Testis (tissue), 3 donors: Measurements from ENCODE around the gene PCP2. TPM values are rescaled to one million over a fixed set of nuclear protein-coding genes. Genes with fewer than 3 reads are reported as not detected.

Source experiments
- DNase-seq: peaks from one replicate; pipeline ENCODE4 v3.0.0-alpha.2; 2019
- H3K27ac ChIP-seq, 2 donors: fragments of 200-600 bp; sonication (generic); one replicate each; pipeline ENCODE4 v1.5.1; 2019
- H3K27me3 ChIP-seq: fragments of 200-600 bp; sonication (generic); one replicate; pipeline ENCODE4 v1.5.1; 2019
- H3K36me3 ChIP-seq: fragments of 200-600 bp; sonication (generic); one replicate; pipeline ENCODE4 v1.5.1; 2017; ENCODE audit warnings: low read depth; ENCODE audit errors: missing control alignments
- H3K4me1 ChIP-seq: fragments of 200-600 bp; sonication (generic); one replicate; pipeline ENCODE4 v1.5.1; 2019
- H3K4me3 ChIP-seq, 2 donors: fragments of 200-600 bp; sonication (generic); one replicate each; pipeline ENCODE4 v1.5.1; 2017 to 2019
- H3K9me3 ChIP-seq: fragments of 200-600 bp; sonication (generic); one replicate; pipeline ENCODE4 v1.5.1; 2017
- POLR2A ChIP-seq: fragments of 450-650 bp; IDR thresholded peaks from one replicate; pipeline ENCODE4 v1.6.1; 2017; ENCODE audit warnings: antibody characterized with exemption, mild to moderate bottlenecking, moderate library complexity
- WGBS, 2 donors: methylation state at CpG; one replicate each; pipeline ENCODE4 v1.1.5; 2018; 5-methylcytosine and 5-hydroxymethylcytosine counted together
- intact Hi-C: fragments of 100-400 bp; cut with DNase I; formaldehyde crosslinking; loops from one replicate; pipeline ENCODE4 v1.15.1; 2023; ENCODE audit warnings: low total_unique reads
- polyA plus RNA-seq: library from polyadenylated mRNA; stranded (reverse); fragments of 350-450 nt; fragmentation: Illumina TruSeq; extraction: RNeasy Lipid Tissue Mini Kit (QIAGEN cat#74804); gene quantifications from one replicate; pipeline ENCODE4 v1.2.3, GENCODE V29; 2014; ENCODE audit warnings: low read depth, low replicate concordance; ENCODE audit not compliant: insufficient read depth
- total RNA-seq, 2 donors: library from RNA; depleted of rRNA; stranded (reverse); fragments of >200 nt; gene quantifications; one replicate each; pipeline ENCODE4 v1.2.3, GENCODE V29; 2016
- TF ChIP-seq, protein P1 (sequence below), 3 experiments: fragments of 450-650 bp in 2 of 3; fragments of 200-600 bp in 1 of 3; sonication (generic) in 1 of 3; IDR thresholded peaks; one replicate each; pipeline ENCODE4 v1.5.1; 2016 to 2019; ENCODE audit warnings: antibody characterized with exemption in 3 of 3, mild to moderate bottlenecking in 2 of 3, moderate library complexity in 1 of 3

PCP2 gene
- total and polyA plus RNA-seq, 3 donors from 2014 or later, result 38.2 to 164 (median 130) TPM

DNA sequence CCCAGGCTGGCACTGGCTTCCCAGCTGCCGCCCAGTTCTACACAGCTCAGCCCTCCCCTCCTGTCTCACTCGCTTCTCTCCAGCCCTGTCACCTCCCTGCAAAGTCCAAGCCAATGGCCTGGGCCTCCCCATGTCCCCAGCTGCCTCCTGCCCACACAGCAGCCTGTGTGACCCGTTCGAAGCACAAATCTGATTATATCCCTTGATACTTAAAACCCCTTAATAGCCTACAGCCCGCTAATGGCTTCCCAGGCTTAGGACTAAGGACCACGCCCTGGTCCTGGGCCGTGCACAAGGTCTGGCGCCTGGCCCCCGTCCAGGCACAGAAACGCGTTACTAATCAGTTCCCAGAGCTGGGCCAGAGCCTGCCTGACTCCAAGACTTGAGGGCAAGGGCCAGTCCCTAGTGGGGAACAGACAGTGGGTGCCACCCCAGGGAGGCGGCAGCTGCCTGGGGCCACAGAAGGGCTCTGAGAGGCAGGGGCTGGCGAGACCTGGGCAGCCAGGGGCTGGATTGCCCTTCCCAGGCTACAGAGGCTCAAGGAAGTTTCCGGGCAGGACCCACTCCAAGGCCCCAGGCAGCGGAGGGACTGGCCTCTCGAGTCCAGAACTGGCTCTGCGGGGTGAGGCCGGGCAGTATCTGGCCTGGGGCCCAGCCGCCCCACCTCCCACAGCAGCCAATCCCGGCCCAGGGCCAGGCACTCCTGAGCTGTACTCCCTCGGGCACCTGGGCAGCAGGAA lies 14.6 kb downstream of the PCP2 start:
- Histone ChIP-seq H3K4me1 (peaks cover 32% of the 10 kb centered on the region), H3K9me3 (no peaks in the 10 kb centered on the region), H3K27me3 (no peaks in the 10 kb centered on the region), H3K36me3 (no peaks in the 10 kb centered on the region), H3K4me3 (no peak overlapping the region), H3K27ac (peak overlapping the region; percentile 71 to 81)
- intact Hi-C loops, result no loop called here
- WGBS, 2 donors, result 43 to 49% methylated on average over 4 to 19 of the region's 21 CpGs
- TF ChIP-seq, protein P1, sequence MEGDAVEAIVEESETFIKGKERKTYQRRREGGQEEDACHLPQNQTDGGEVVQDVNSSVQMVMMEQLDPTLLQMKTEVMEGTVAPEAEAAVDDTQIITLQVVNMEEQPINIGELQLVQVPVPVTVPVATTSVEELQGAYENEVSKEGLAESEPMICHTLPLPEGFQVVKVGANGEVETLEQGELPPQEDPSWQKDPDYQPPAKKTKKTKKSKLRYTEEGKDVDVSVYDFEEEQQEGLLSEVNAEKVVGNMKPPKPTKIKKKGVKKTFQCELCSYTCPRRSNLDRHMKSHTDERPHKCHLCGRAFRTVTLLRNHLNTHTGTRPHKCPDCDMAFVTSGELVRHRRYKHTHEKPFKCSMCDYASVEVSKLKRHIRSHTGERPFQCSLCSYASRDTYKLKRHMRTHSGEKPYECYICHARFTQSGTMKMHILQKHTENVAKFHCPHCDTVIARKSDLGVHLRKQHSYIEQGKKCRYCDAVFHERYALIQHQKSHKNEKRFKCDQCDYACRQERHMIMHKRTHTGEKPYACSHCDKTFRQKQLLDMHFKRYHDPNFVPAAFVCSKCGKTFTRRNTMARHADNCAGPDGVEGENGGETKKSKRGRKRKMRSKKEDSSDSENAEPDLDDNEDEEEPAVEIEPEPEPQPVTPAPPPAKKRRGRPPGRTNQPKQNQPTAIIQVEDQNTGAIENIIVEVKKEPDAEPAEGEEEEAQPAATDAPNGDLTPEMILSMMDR (IDR thresholded peaks at IDR 0.05), result no peak
- no peak for TF ChIP-seq POLR2A
- peak; percentile 79 for DNase-seq

DNA sequence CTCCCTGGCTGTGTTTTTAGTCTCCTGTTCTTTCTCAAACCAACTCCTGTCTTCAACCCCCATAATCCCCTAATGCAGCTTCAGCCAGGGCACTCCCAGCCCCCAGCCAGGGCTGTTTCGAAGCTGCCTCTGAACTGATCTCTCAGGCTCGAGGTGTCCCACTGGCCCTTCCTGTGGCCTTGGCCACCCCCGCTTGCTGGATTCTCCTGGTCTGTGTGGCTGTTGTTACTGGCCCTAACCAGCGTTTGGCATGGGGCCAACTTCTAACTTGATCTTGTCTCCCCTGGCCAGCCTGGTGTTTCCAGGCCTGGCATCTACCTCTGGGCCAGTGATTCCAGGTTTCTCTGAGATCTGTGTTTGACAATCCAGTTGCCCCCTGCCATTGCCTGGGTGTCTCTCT lies 15.2 kb downstream of the PCP2 start:
- Histone ChIP-seq H3K4me3 (no peak overlapping the region), H3K4me1 (peaks cover 32% of the 10 kb centered on the region), H3K27ac (peak overlapping the region; percentile 71 to 81), H3K27me3 (no peaks in the 10 kb centered on the region), H3K9me3 (no peaks in the 10 kb centered on the region), H3K36me3 (no peaks in the 10 kb centered on the region)
- peak; percentile 91 for DNase-seq
- WGBS, 2 donors, result 28 to 36% methylated on average over 4 of the region's 4 CpGs
- intact Hi-C loops, result no loop called here
- no peak for TF ChIP-seq POLR2A
- TF ChIP-seq, protein P1 (IDR thresholded peaks at IDR 0.05), result no peak

DNA sequence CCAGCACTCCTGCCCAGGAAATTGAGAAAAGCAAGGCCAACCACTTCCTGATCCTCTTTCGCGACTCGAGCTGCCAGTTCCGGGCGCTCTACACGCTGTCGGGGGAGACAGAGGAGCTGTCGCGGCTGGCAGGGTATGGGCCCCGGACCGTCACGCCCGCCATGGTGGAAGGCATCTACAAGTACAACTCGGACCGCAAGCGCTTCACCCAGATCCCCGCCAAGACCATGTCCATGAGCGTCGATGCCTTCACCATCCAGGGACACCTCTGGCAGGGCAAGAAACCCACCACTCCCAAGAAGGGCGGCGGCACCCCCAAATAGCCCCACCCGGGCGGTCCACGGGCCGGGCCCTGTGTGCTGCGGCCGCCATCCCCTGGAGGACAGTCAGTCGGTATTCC lies 15.8 kb downstream of the PCP2 start:
- H3K9me3 ChIP-seq, result no peaks in the 10 kb centered on the region
- DNase-seq, result no peak
- peaks cover 32% of the 10 kb centered on the region for H3K4me1 ChIP-seq
- no peaks in the 10 kb centered on the region for H3K36me3 ChIP-seq
- 78 to 87% methylated on average over 21 to 28 of the region's 28 CpGs for WGBS, 2 donors
- intact Hi-C loops, result no loop called here
- peak overlapping the region; percentile 71 to 81 for H3K27ac ChIP-seq
- H3K4me3 ChIP-seq, result no peak overlapping the region
- no peaks in the 10 kb centered on the region for H3K27me3 ChIP-seq
- TF ChIP-seq POLR2A, result no peak
- TF ChIP-seq, protein P1 (IDR thresholded peaks at IDR 0.05), result no peak

DNA sequence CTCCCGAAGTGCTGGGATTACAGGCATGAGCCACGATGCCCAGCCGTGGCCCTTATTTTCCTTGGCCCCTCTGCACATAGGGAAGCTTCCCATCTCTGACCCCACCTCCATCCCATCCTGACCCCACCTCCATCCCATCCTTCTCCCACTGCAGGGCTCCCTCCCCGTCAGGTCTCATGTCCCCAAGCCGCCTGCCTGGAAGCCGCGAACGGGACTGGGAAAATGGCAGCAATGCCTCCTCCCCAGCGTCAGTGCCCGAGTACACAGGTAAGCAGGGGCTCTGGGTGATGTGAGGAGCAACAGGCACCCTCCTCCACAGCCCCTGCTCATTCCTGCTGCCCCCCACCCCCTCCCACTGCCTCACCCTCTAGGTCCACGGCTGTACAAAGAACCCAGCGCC lies 16.3 kb downstream of the PCP2 start:
- Histone ChIP-seq H3K4me1 (peaks cover 32% of the 10 kb centered on the region), H3K36me3 (no peaks in the 10 kb centered on the region), H3K4me3 (no peak overlapping the region), H3K9me3 (no peaks in the 10 kb centered on the region), H3K27me3 (no peaks in the 10 kb centered on the region), H3K27ac (peak overlapping the region in 1 of 2 donors; percentile 81)
- no peak for DNase-seq
- 87 to 94% methylated on average over 10 to 12 of the region's 12 CpGs for WGBS, 2 donors
- intact Hi-C loops, result no loop called here
- TF ChIP-seq, protein P1 (IDR thresholded peaks at IDR 0.05), result no peak
- TF ChIP-seq POLR2A, result no peak
